ENCODE data around the gene ST6GALNAC3.

The ST6GALNAC3 gene

DNA sequence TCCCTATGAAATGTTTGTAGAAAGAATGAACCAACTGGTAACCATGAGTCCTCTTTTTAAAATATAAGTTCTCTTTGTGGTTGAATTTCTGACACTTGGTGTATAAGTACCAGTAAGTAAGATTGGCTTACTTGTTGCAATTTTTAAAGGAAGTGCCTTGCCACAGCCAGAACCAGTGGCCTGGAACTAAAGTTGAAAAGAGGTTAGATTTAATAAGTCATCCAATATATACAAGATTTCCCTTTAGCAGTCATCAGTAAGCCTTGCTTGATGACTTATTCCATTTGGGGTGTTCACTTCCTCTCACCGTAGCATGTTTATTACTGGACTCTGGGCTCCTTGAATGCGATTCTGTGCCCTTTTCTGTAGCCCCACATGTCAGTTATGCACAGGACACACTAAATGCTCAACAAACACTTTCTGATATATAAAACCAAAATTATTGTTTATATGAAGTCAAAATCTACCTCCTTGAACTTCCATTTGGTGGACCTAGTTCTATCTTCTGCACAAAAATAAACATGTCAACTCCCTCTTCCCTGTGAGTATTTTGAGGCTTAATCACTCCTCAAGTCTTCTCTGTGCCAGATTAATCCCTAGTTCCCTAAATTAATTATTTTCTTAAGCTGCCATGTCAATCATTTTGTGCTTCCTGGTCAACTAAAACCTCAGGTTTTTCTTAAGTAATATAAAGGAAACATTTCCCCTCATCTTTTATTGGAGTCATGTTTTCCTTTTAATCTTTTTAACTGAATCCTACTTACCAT is 218.1 kb downstream of the ST6GALNAC3 start:
- H3K9ac ChIP-seq (ENCODE audit: low read depth, low read length) = no peak overlapping the region
- no peaks in the 10 kb centered on the region for H3K36me3 ChIP-seq (ENCODE audit: insufficient read depth, low read depth, low read length)
- no peaks in the 10 kb centered on the region for H3K27me3 ChIP-seq (ENCODE audit: insufficient read depth, low read length)
- H3K4me1 ChIP-seq (ENCODE audit: insufficient read depth, low read length) = peaks cover 45% of the 10 kb centered on the region; the same call in 1 of the 2 replicates
- no peak overlapping the region for H3K4me3 ChIP-seq (ENCODE audit: low read length)
- H3K27ac ChIP-seq (ENCODE audit: low read length) = no peak overlapping the region
- no peaks in the 10 kb centered on the region for H3K9me3 ChIP-seq (ENCODE audit: insufficient read depth, low read depth, low read length)

DNA sequence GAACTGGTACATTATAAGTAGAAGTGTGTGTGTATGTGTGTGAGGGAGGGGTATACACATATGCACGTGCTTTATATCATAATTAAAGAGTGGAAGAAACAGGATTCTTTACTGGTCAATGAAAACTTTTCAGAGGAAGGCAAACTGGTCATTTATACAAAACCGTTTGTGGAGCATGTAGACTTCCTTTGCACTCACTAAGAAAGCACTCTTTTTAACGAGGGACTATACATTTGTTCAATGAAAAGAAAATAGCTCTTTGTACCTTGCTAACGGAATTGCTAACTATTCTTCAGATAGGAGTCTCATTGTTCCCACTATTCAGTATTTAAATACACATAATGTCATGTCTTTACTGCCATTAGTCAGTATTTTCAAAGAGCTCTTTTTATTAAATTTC is 219.3 kb downstream of the ST6GALNAC3 start:
- Histone ChIP-seq H3K9ac (ENCODE audit: low read depth, low read length) (no peak overlapping the region), H3K27me3 (ENCODE audit: insufficient read depth, low read length) (no peaks in the 10 kb centered on the region), H3K4me3 (ENCODE audit: low read length) (no peak overlapping the region), H3K27ac (ENCODE audit: low read length) (no peak overlapping the region), H3K4me1 (ENCODE audit: insufficient read depth, low read length) (peaks cover 54% of the 10 kb centered on the region; the same call in 1 of the 2 replicates), H3K36me3 (ENCODE audit: insufficient read depth, low read depth, low read length) (no peaks in the 10 kb centered on the region), H3K9me3 (ENCODE audit: insufficient read depth, low read depth, low read length) (no peaks in the 10 kb centered on the region)

DNA sequence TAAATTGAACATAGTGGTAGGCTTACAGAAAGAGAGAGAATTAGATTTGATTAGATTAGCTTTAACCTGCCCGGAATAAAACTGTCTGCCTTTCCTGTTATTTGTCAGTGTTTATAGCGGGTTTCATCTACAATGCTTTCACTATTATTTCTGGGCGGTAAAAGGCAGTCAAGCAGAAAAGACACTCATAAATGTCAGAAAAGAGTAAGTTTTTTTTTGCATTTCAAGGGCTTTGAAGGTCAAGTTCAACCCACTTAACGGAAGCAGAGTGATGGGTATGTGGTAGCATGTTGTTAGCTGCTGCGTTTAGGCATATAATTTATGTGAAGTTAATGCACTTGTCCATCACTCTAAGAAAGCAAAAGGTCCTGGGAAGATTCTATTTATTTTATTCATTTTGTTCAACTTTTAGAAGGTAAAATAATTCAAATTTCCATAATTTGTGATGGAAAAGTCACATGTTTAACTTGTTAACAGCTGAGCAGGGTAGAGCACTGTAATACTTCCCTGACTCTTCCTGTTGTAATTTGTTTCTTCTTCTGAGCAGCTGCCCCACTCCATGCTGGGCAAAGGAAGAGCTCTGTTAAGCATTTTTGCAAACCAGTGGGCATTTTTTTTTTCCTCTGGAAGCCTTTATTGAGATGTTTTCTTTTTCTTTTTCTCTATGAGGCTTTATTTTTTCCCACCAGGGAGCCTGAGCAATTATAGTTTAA is 220.1 kb downstream of the ST6GALNAC3 start:
- Histone ChIP-seq H3K36me3 (ENCODE audit: insufficient read depth, low read depth, low read length) (no peaks in the 10 kb centered on the region), H3K27me3 (ENCODE audit: insufficient read depth, low read length) (no peaks in the 10 kb centered on the region), H3K4me3 (ENCODE audit: low read length) (no peak overlapping the region), H3K9me3 (ENCODE audit: insufficient read depth, low read depth, low read length) (no peaks in the 10 kb centered on the region), H3K4me1 (ENCODE audit: insufficient read depth, low read length) (peaks cover 58% of the 10 kb centered on the region; the same call in 1 of the 2 replicates), H3K9ac (ENCODE audit: low read depth, low read length) (no peak overlapping the region), H3K27ac (ENCODE audit: low read length) (no peak overlapping the region)

DNA sequence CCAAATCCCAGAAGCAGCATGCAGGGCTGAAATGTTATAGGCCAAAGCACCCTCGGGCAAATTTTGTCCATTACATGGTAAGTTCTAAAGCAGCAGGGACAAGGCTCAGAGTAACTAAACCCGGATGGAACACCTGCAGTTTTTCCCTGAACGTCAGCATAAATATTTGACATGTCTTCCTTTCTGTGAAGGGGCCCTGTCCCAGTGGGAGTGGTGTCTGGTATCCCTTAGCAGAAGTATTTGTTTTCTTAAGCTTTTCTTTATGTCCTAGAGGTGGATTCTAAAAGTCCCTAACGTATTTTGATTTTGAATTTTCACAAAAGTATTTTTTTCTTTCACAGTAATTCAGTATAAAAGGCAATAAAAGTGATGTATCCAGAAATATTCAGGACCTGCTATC is 223.9 kb downstream of the ST6GALNAC3 start:
- Histone ChIP-seq H3K27me3 (ENCODE audit: insufficient read depth, low read length) (no peaks in the 10 kb centered on the region), H3K27ac (ENCODE audit: low read length) (no peak overlapping the region), H3K9me3 (ENCODE audit: insufficient read depth, low read depth, low read length) (no peaks in the 10 kb centered on the region), H3K4me1 (ENCODE audit: insufficient read depth, low read length) (peaks cover 42% of the 10 kb centered on the region; the same call in 1 of the 2 replicates), H3K36me3 (ENCODE audit: insufficient read depth, low read depth, low read length) (no peaks in the 10 kb centered on the region), H3K9ac (ENCODE audit: low read depth, low read length) (no peak overlapping the region), H3K4me3 (ENCODE audit: low read length) (no peak overlapping the region)

DNA sequence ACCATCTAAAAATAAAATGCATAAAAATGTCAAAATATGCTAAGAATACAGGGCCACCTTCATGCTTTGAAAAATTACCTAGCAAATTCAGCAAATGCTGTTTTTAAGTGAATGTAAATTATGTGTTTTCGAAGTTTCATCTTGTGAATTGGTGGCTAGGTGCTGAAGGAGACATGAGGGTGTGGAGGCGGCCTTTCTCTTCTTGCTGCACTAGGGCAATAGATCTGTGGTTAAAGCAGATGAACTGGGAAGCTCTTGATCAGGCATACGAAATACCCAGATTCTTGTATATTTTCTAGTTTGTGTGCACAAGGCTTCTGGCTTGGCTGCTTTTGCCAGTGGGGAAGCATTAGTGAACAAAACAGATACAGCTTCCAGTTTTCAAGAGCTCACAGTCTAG is 224.5 kb downstream of the ST6GALNAC3 start:
- Histone ChIP-seq H3K4me1 (ENCODE audit: insufficient read depth, low read length) (peaks cover 41% of the 10 kb centered on the region; the same call in 1 of the 2 replicates), H3K9ac (ENCODE audit: low read depth, low read length) (no peak overlapping the region), H3K9me3 (ENCODE audit: insufficient read depth, low read depth, low read length) (no peaks in the 10 kb centered on the region), H3K27ac (ENCODE audit: low read length) (no peak overlapping the region), H3K4me3 (ENCODE audit: low read length) (no peak overlapping the region), H3K27me3 (ENCODE audit: insufficient read depth, low read length) (no peaks in the 10 kb centered on the region), H3K36me3 (ENCODE audit: insufficient read depth, low read depth, low read length) (no peaks in the 10 kb centered on the region)

DNA sequence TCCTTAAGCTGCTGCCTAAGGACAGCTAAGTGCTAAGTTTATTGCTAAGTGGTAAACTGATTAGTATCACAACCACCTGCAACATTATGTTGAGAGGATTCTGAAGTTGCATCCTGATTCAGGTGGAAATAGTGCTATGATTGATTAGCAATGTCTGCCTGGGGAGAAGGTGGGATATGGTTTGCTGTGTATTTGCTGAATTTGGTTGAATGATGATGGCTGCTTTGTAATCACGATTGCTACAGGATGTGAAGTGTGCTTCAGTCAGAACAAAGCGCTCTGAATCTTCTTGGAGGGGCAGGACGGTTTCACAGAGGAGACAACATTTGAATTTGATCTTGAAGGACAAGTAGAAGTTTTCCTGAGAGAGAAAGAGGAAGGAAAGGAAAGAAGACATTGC is 226.0 kb downstream of the ST6GALNAC3 start:
- H3K27me3 ChIP-seq (ENCODE audit: insufficient read depth, low read length) = no peaks in the 10 kb centered on the region
- H3K9me3 ChIP-seq (ENCODE audit: insufficient read depth, low read depth, low read length) = no peaks in the 10 kb centered on the region
- no peak overlapping the region for H3K27ac ChIP-seq (ENCODE audit: low read length)
- H3K4me1 ChIP-seq (ENCODE audit: insufficient read depth, low read length) = peaks cover 26% of the 10 kb centered on the region; the same call in 1 of the 2 replicates
- H3K4me3 ChIP-seq (ENCODE audit: low read length) = no peak overlapping the region
- no peaks in the 10 kb centered on the region for H3K36me3 ChIP-seq (ENCODE audit: insufficient read depth, low read depth, low read length)
- no peak overlapping the region for H3K9ac ChIP-seq (ENCODE audit: low read depth, low read length)

DNA sequence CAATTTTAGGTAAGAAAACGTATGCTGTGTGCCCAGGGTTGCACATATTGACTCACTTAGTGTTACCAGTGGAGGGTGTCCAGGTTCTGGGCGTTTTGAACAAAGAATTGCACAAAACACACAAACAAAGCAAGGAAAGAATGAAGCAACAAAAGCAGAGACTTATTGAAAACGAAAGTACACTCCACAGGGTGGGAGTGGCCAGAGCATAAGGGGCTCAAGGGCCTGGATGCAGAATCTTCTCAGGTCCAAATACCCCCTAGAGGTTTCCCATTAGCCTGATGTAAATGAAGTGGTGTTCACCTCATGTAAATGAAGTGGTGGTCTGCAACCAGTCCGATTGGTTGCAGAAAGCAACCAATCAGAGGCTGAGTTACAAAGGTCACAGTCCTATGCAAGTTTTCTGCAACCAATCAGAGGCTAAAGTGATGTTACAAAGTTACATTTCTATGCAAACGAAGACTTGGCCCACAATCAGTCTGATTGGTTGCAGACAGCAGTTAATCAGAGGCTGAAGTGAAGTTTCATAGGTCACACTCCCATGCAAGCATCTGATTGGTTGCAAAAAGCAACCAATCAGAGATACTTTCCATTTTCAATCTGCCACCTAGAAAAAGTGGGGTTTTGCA is 228.3 kb downstream of the ST6GALNAC3 start:
- Histone ChIP-seq H3K4me3 (ENCODE audit: low read length) (no peak overlapping the region), H3K36me3 (ENCODE audit: insufficient read depth, low read depth, low read length) (no peaks in the 10 kb centered on the region), H3K9me3 (ENCODE audit: insufficient read depth, low read depth, low read length) (no peaks in the 10 kb centered on the region), H3K27me3 (ENCODE audit: insufficient read depth, low read length) (no peaks in the 10 kb centered on the region), H3K27ac (ENCODE audit: low read length) (no peak overlapping the region), H3K9ac (ENCODE audit: low read depth, low read length) (no peak overlapping the region), H3K4me1 (ENCODE audit: insufficient read depth, low read length) (peaks cover 17% of the 10 kb centered on the region; the same call in 1 of the 2 replicates)

DNA sequence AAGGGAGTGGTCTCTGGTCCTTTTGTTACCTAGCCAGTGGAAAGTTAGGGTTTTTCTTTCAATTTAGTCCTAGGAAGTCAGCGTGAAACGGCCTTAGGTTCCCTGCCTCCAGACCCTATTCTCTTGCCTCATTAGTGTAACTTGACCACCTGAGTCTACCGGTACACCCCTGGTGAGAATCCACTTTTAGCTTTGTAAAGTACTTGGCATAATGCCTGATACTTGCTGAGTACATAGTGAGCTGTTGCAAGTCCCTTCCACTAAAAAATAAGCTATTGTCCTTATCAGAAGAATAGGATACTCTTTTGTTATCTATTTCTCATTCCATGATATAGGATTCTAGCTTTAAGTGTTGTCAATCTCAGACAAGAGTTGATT is 228.8 kb downstream of the ST6GALNAC3 start:
- Histone ChIP-seq H3K9ac (ENCODE audit: low read depth, low read length) (no peak overlapping the region), H3K4me3 (ENCODE audit: low read length) (no peak overlapping the region), H3K4me1 (ENCODE audit: insufficient read depth, low read length) (peaks cover 13% of the 10 kb centered on the region; the same call in 1 of the 2 replicates), H3K36me3 (ENCODE audit: insufficient read depth, low read depth, low read length) (no peaks in the 10 kb centered on the region), H3K27me3 (ENCODE audit: insufficient read depth, low read length) (no peaks in the 10 kb centered on the region), H3K9me3 (ENCODE audit: insufficient read depth, low read depth, low read length) (no peaks in the 10 kb centered on the region), H3K27ac (ENCODE audit: low read length) (no peak overlapping the region)

DNA sequence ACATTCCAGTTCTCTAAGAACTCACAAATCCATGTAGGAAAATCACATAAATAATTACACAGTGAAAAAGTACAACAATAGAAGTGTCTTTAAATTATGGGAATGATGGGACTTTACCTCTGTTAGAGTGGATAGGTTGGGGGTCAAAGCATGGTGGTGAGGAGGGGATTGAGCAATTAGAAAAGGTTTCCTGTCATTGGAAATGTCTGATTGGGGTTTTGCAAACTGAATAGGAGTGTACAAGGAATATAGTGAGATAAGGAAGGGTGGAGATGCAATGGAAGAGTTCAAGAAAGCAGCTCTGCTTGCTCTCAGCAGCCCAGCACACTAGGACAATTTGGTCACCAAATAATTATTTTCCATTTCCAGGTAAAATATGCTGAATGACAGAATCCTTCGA is 238.8 kb downstream of the ST6GALNAC3 start:
- Histone ChIP-seq H3K36me3 (ENCODE audit: insufficient read depth, low read depth, low read length) (no peaks in the 10 kb centered on the region), H3K4me1 (ENCODE audit: insufficient read depth, low read length) (peaks cover 6% of the 10 kb centered on the region; the same call in 1 of the 2 replicates), H3K4me3 (ENCODE audit: low read length) (no peak overlapping the region), H3K9ac (ENCODE audit: low read depth, low read length) (no peak overlapping the region), H3K27ac (ENCODE audit: low read length) (no peak overlapping the region), H3K9me3 (ENCODE audit: insufficient read depth, low read depth, low read length) (no peaks in the 10 kb centered on the region), H3K27me3 (ENCODE audit: insufficient read depth, low read length) (no peaks in the 10 kb centered on the region)

DNA sequence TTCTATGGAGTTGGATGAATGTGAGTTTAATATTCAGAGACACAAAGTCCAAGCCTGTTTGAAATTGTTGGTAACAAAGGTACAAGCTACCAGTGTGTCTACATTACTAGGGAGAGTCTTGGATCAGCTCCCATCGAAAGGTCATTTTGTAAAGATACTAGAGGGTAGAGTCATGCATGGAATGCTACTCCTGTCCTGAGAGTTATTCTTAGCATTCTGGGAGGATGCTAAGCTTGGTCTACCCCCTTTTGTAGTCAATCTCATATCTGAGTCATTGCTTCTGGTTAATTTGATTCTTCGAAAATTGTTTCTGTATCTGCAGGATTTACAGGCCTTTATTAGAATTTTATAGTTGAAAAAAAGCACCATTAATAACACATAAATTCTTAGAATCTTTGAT is 240.2 kb downstream of the ST6GALNAC3 start:
- no peak overlapping the region for H3K4me3 ChIP-seq (ENCODE audit: low read length)
- no peaks in the 10 kb centered on the region for H3K27me3 ChIP-seq (ENCODE audit: insufficient read depth, low read length)
- no peak overlapping the region for H3K27ac ChIP-seq (ENCODE audit: low read length)
- no peaks in the 10 kb centered on the region for H3K36me3 ChIP-seq (ENCODE audit: insufficient read depth, low read depth, low read length)
- H3K9ac ChIP-seq (ENCODE audit: low read depth, low read length) = no peak overlapping the region
- no peaks in the 10 kb centered on the region for H3K9me3 ChIP-seq (ENCODE audit: insufficient read depth, low read depth, low read length)
- peaks cover 7% of the 10 kb centered on the region; the same call in 1 of the 2 replicates for H3K4me1 ChIP-seq (ENCODE audit: insufficient read depth, low read length)

DNA sequence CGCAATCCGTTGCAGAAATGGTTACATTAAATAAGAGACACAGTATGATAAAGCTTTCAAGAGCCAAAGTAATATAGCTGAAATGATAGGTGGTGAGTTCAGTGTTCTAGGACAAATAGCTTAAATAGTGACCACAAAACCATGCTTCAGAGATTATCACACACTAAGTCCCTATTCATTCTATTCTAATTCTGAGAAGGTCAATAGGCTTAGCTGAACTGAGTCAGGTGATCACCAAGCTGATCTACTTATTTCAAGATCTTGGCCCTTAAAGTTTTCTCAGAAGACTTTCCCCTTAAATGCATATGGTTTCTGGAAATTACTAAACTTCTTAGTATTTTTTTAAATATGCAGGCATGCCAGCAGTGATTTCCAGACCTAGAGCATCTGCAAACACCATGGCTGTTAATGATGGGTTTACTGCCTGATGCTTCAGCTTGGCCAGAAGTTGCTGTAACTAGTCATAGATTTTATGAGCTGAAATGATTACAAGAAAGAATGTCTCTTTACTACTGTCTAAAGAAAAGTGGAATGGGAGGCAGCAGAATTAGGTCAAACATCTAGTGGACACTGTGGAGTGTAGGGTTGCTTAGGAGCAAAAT is 242.9 kb downstream of the ST6GALNAC3 start:
- H3K9me3 ChIP-seq (ENCODE audit: insufficient read depth, low read depth, low read length) = no peaks in the 10 kb centered on the region
- H3K4me3 ChIP-seq (ENCODE audit: low read length) = no peak overlapping the region
- H3K27me3 ChIP-seq (ENCODE audit: insufficient read depth, low read length) = no peaks in the 10 kb centered on the region
- no peaks in the 10 kb centered on the region for H3K36me3 ChIP-seq (ENCODE audit: insufficient read depth, low read depth, low read length)
- peaks cover 7% of the 10 kb centered on the region; the same call in 1 of the 2 replicates for H3K4me1 ChIP-seq (ENCODE audit: insufficient read depth, low read length)
- H3K27ac ChIP-seq (ENCODE audit: low read length) = no peak overlapping the region
- H3K9ac ChIP-seq (ENCODE audit: low read depth, low read length) = no peak overlapping the region
